K562 (cell line): ENCODE data around the gene ZNF428. TPM values are rescaled to one million over a fixed set of nuclear protein-coding genes. Genes with fewer than 3 reads are reported as not detected.
A peak's percentile ranks its signal among the peaks of the same experiment; 100 is the strongest.

Experiments
- ATAC-seq: fragments of 200-7000 bp; cut with Tn5 transposase; 3 replicates; pipeline ENCODE4 v1.9.1; 2020; ENCODE audit warnings: moderate library complexity
- BruUV-seq: library from RNA; stranded (reverse); fragments of 400-500 nt; replicated peaks from 2 replicates; lab custom pipeline; 2021; lab: Mats Ljungman, UMichigan
- CTCF ChIA-PET: fragments of 300-600 bp; formaldehyde crosslinking; extraction: SDS; loops from one replicate; lab custom pipeline; 2021; ENCODE audit warnings: low intra/inter-chr PET ratio; lab: Yijun Ruan, JAX
- POLR2A ChIA-PET: fragments of 300-600, 350-650 bp; sonication (Branson Sonifier 250); formaldehyde crosslinking; extraction: SDS; loops from one replicate; lab custom pipeline; 2021; ENCODE audit warnings: antibody characterized with exemption, inconsistent platforms; lab: Yijun Ruan, JAX
- DNase-seq, 4 experiments: peaks; one replicate each; pipeline versions ENCODE4 v3.0.0 to v3.0.0-alpha.2; 2011 to 2018; ENCODE audit warnings: low spot score in 3 of 4, mixed read lengths in 3 of 4; ENCODE audit errors: extremely low read depth in 1 of 4
- FAIRE-seq: peaks from 2 replicates; lab custom pipeline; 2011; peaks lifted over from hg19 to GRCh38; lab: Jason Lieb, UNC
- H2AFZ ChIP-seq: 2 replicates; pipeline ENCODE4 v1.6.0; 2011; ENCODE audit warnings: low read depth, low read length, control low read depth, inconsistent platforms
- H3K27ac ChIP-seq: fragments of 200-600 bp; 3 replicates; pipeline ENCODE4 v1.8.0; 2011; ENCODE audit warnings: low read depth, mild to moderate bottlenecking, control low read depth, inconsistent platforms, low read length, moderate library complexity, mixed read lengths; ENCODE audit errors: extremely low read depth
- H3K27me3 ChIP-seq, 2 experiments: fragments of 300-600 bp in 1 of 2; 2 replicates in 1 of 2; 3 replicates in 1 of 2; pipeline versions ENCODE4 v1.6.0 to v1.8.0; 2011; ENCODE audit warnings: inconsistent platforms in 2 of 2, low read length in 2 of 2, mild to moderate bottlenecking in 1 of 2, mixed read lengths in 1 of 2, moderate library complexity in 1 of 2; ENCODE audit not compliant: control insufficient read depth in 2 of 2, insufficient read depth in 2 of 2
- H3K36me3 ChIP-seq: fragments of 300-600 bp; 3 replicates; pipeline ENCODE4 v1.8.0; 2011; ENCODE audit warnings: mild to moderate bottlenecking, low read length, inconsistent platforms; ENCODE audit not compliant: control insufficient read depth, insufficient read depth
- H3K4me1 ChIP-seq, 2 experiments: fragments of 200-600 bp in 1 of 2; replicated peaks in 1 of 2; 2 replicates in 1 of 2; 3 replicates in 1 of 2; pipeline versions ENCODE4 v1.5.1 to v1.8.0; 2011; ENCODE audit warnings: inconsistent platforms in 2 of 2, low read length in 2 of 2, mild to moderate bottlenecking in 1 of 2, mixed read lengths in 1 of 2, moderate library complexity in 1 of 2; ENCODE audit not compliant: control insufficient read depth in 2 of 2, insufficient read depth in 2 of 2
- H3K4me2 ChIP-seq: 2 replicates; pipeline ENCODE4 v1.6.1; 2011; ENCODE audit warnings: low read length, control low read depth, inconsistent platforms, mixed read lengths; ENCODE audit not compliant: insufficient read depth
- H3K4me3 ChIP-seq: fragments of 200-600 bp; sonication (generic), shearing (Covaris generic); 2 replicates; pipeline ENCODE4 v1.5.1; 2016; ENCODE audit warnings: control low read depth, inconsistent platforms
- H3K79me2 ChIP-seq: fragments of 200-600 bp; 3 replicates; pipeline ENCODE4 v1.8.0; 2011; ENCODE audit warnings: low read length, inconsistent platforms; ENCODE audit not compliant: control insufficient read depth, insufficient read depth
- H3K9ac ChIP-seq, 2 experiments: 2 replicates each; pipeline versions ENCODE4 v1.6.0 to v1.6.1; 2011; ENCODE audit warnings: low read depth in 2 of 2, low read length in 2 of 2, control low read depth in 1 of 2, inconsistent platforms in 1 of 2, mild to moderate bottlenecking in 1 of 2, mixed read lengths in 1 of 2; ENCODE audit not compliant: insufficient read depth in 1 of 2
- H3K9me1 ChIP-seq: one replicate; pipeline ENCODE4 v1.6.0; 2011; ENCODE audit warnings: inconsistent platforms, mild to moderate bottlenecking, low read length, moderate library complexity; ENCODE audit not compliant: control insufficient read depth, insufficient read depth
- H3K9me3 ChIP-seq: replicated peaks from 2 replicates; pipeline ENCODE4 v1.5.1; 2011; ENCODE audit warnings: low read depth, low read length, inconsistent platforms; ENCODE audit not compliant: control insufficient read depth, insufficient read depth
- H4K20me1 ChIP-seq: replicated peaks from 2 replicates; pipeline ENCODE4 v1.6.1; 2011; ENCODE audit warnings: low read length, inconsistent platforms, mixed read lengths; ENCODE audit not compliant: control insufficient read depth, insufficient read depth
- AFF1 ChIP-seq, 2 experiments: fragments of 450-650 bp; IDR thresholded peaks; 2 replicates each; pipeline ENCODE4 v1.6.1; 2018; ENCODE audit warnings: mild to moderate bottlenecking in 2 of 2, low read depth in 1 of 2; ENCODE audit not compliant: partially characterized antibody in 2 of 2
- ARID1B ChIP-seq: fragments of 450-650 bp; IDR thresholded peaks from 2 replicates; pipeline ENCODE4 v1.6.1; 2016; ENCODE audit warnings: antibody characterized with exemption, mild to moderate bottlenecking, inconsistent platforms
- CEBPG ChIP-seq, 3 experiments: fragments of 200-800 bp in 1 of 3; sonication (Bioruptor generic) in 1 of 3; sonication (generic) in 1 of 3; formaldehyde crosslinking in 1 of 3; IDR thresholded peaks in 2 of 3; conservative IDR thresholded peaks in 1 of 3; 2 replicates each; pipeline versions ENCODE4 v1.6.1 to v1.8.0; 2016 to 2022; ENCODE audit warnings: missing compliant biosample characterization in 2 of 3, missing genetic modification characterization in 2 of 3, mild to moderate bottlenecking in 1 of 3, missing genetic modification reagents in 1 of 3
- CTBP1 ChIP-seq: fragments of 450-650 bp; IDR thresholded peaks from 2 replicates; pipeline ENCODE4 v1.6.1; 2016; ENCODE audit warnings: borderline replicate concordance
- HCFC1 ChIP-seq: IDR thresholded peaks from 2 replicates; pipeline ENCODE4 v1.6.1; 2012; ENCODE audit warnings: low read depth, low read length, improper control_type of control experiment
- HDAC6 ChIP-seq: IDR thresholded peaks from 2 replicates; pipeline ENCODE4 v1.6.1; 2012; ENCODE audit warnings: low read depth, mild to moderate bottlenecking, control low read depth, inconsistent platforms, low read length, moderate library complexity
- KLF10 ChIP-seq: fragments of 250-450 bp; sonication (Bioruptor Pico); IDR thresholded peaks from 2 replicates; pipeline ENCODE4 v1.6.1; 2021; ENCODE audit warnings: matching md5 sums
- MTF1 ChIP-seq: fragments of 250-450 bp; sonication (Bioruptor Pico); IDR thresholded peaks from 2 replicates; pipeline ENCODE4 v1.9.0; 2021; ENCODE audit warnings: moderate library complexity, mild to moderate bottlenecking, inconsistent platforms, borderline replicate concordance
- NBN ChIP-seq: fragments of 450-650 bp; IDR thresholded peaks from 2 replicates; pipeline ENCODE4 v1.6.1; 2016; ENCODE audit warnings: low read depth, mild to moderate bottlenecking
- RFX5 ChIP-seq: IDR thresholded peaks from 2 replicates; pipeline ENCODE4 v1.6.1; 2011; ENCODE audit warnings: low read depth, mild to moderate bottlenecking, improper control_type of control experiment, low read length
- ZNF143 ChIP-seq: sonication (generic); formaldehyde crosslinking; IDR thresholded peaks from 2 replicates; pipeline ENCODE4 v1.9.0; 2022; ENCODE audit warnings: mild to moderate bottlenecking, missing genetic modification reagents
- ZNF589 ChIP-seq: fragments of 200-800 bp; sonication (Bioruptor generic); IDR thresholded peaks from 2 replicates; pipeline ENCODE4 v1.6.1; 2016; ENCODE audit warnings: low read depth, missing genetic modification characterization, missing compliant biosample characterization
- WGBS: fragments of 100-300 bp; shearing (Covaris generic); methylation state at CpG from one replicate; pipeline ENCODE4 v1.1.6; 2016; ENCODE audit warnings: low coverage, mixed read lengths; ENCODE audit not compliant: insufficient coverage; ENCODE audit errors: missing lambda C conversion rate; 5-methylcytosine and 5-hydroxymethylcytosine counted together
- in situ Hi-C: fragments of 300-500 bp; cut with MboI; formaldehyde crosslinking; loops from 4 replicates; pipeline ENCODE4 v1.15.0; 2018; ENCODE audit warnings: inconsistent platforms, mixed read lengths
- intact Hi-C: fragments of 100-400 bp; cut with micrococcal nuclease; formaldehyde crosslinking; loops from 2 replicates; pipeline ENCODE4 v1.14.2; 2022
- polyA plus RNA-seq, 8 experiments: library from polyadenylated mRNA; depleted of rRNA in 4 of 8; stranded (reverse) in 5 of 8; unstranded in 3 of 8; fragments of >200 nt; fragmentation: Nextera tagmentation in 2 of 8; fragmentation: Illumina TruSeq in 1 of 8; extraction: Ambion mirVana in 2 of 8; extraction: Trizol in 1 of 8; gene quantifications; 2 replicates each; pipeline versions ENCODE4 v1.2.1 to v1.2.3, GENCODE V29; 2011 to 2014; ENCODE audit warnings: inconsistent platforms in 1 of 8, missing spikeins in 1 of 8
- total RNA-seq, 7 experiments: library from RNA; depleted of rRNA in 6 of 7; stranded (reverse); fragments of >200 nt in 6 of 7; fragmentation: Illumina TruSeq in 2 of 7; extraction: Trizol in 2 of 7; gene quantifications; 2 replicates each; pipeline versions ENCODE4 v1.2.1 to v1.2.3, GENCODE V29; 2011 to 2021; ENCODE audit warnings: low replicate concordance in 1 of 7
- TF ChIP-seq, protein P1 (sequence below): sonication (generic); formaldehyde crosslinking; IDR thresholded peaks from 2 replicates; pipeline ENCODE4 v1.8.1; 2023; ENCODE audit warnings: mild to moderate bottlenecking, missing genetic modification reagents
- TF ChIP-seq, protein P2 (sequence below): fragments of 250-450 bp; sonication (Bioruptor Pico); IDR thresholded peaks from 2 replicates; pipeline ENCODE4 v1.8.0; 2022; ENCODE audit warnings: inconsistent platforms, mild to moderate bottlenecking, moderate library complexity, borderline replicate concordance

ZNF428 gene
- total and polyA plus RNA-seq, 9 of the 15 experiments (the other 6 are each of a cell fraction or from before 2014, with no cell fraction given) = 0.15 to 85.7 (median 15.9) TPM

- POLR2A ChIA-PET = interaction anchor here (0.7 to 1.2 kb wide), 3 partner anchors 9 to 308 kb away, joined by 3 read pairs; no protein-coding TSS in a partner anchor
- FAIRE-seq (peak; percentile 63), ATAC-seq (peak; percentile 52; the same call in 2 of the 3 replicates), DNase-seq (peak in 1 of 4 experiments; percentile 26)
- CTCF ChIA-PET = no interaction called here
- no peak overlapping the region for H3K4me2 ChIP-seq
- no peaks in the 10 kb centered on the region; the same call in 1 of the 2 replicates for H3K9me3 ChIP-seq
- H3K79me2 ChIP-seq = no peaks in the 10 kb centered on the region
- no peaks in the 10 kb centered on the region for H3K36me3 ChIP-seq
- BruUV-seq = no TSS peak
- H3K27ac ChIP-seq = no peak overlapping the region
- H3K9me1 ChIP-seq = no peaks in the 10 kb centered on the region
- peaks cover 9% of the 10 kb centered on the region in 2 experiments for H3K27me3 ChIP-seq
- intact Hi-C loops (no loop called here), in situ Hi-C loops (no loop called here)
- H2AFZ ChIP-seq = no peak overlapping the region
- no peaks in the 10 kb centered on the region for H4K20me1 ChIP-seq
- H3K4me1 ChIP-seq = peaks cover 9 to 17% of the 10 kb centered on the region in 2 experiments; a peak in 3 of 5 replicates
- no peak overlapping the region for H3K9ac ChIP-seq
- 0% methylated on average over 2 of the region's 2 CpGs for WGBS
- no peak overlapping the region for H3K4me3 ChIP-seq
- TF ChIP-seq MTF1 (no peak), ZNF143 (CRISPR knock-in tag) (0 out of 2 replicates have a peak, but pooled peaks have one; percentile 34), CTBP1 (peak; percentile 41; the same call in 1 of the 2 replicates), CEBPG (CRISPR knock-in tag; IDR thresholded peaks at IDR 0.05) (no peak), CEBPG (tag; conservative IDR thresholded peaks at IDR 0.05 in 1 of 2, IDR thresholded peaks at IDR 0.05 in 1 of 2) (no peak), KLF10 (CRISPR knock-in tag) (no peak), ZNF589 (CRISPR knock-in tag) (no peak), HDAC6 (no peak), RFX5 (no peak), AFF1 (IDR thresholded peaks at IDR 0.05; ENCODE audit: low read depth in 1 of 2, partially characterized antibody in 2 of 2) (peak in 1 of 2 experiments; percentile 90), ARID1B (no peak), HCFC1 (peak; percentile 43), NBN (no peak)
- TF ChIP-seq, protein P1, sequence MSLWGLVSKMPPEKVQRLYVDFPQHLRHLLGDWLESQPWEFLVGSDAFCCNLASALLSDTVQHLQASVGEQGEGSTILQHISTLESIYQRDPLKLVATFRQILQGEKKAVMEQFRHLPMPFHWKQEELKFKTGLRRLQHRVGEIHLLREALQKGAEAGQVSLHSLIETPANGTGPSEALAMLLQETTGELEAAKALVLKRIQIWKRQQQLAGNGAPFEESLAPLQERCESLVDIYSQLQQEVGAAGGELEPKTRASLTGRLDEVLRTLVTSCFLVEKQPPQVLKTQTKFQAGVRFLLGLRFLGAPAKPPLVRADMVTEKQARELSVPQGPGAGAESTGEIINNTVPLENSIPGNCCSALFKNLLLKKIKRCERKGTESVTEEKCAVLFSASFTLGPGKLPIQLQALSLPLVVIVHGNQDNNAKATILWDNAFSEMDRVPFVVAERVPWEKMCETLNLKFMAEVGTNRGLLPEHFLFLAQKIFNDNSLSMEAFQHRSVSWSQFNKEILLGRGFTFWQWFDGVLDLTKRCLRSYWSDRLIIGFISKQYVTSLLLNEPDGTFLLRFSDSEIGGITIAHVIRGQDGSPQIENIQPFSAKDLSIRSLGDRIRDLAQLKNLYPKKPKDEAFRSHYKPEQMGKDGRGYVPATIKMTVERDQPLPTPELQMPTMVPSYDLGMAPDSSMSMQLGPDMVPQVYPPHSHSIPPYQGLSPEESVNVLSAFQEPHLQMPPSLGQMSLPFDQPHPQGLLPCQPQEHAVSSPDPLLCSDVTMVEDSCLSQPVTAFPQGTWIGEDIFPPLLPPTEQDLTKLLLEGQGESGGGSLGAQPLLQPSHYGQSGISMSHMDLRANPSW (CRISPR knock-in tag) = no peak
- TF ChIP-seq, protein P2, sequence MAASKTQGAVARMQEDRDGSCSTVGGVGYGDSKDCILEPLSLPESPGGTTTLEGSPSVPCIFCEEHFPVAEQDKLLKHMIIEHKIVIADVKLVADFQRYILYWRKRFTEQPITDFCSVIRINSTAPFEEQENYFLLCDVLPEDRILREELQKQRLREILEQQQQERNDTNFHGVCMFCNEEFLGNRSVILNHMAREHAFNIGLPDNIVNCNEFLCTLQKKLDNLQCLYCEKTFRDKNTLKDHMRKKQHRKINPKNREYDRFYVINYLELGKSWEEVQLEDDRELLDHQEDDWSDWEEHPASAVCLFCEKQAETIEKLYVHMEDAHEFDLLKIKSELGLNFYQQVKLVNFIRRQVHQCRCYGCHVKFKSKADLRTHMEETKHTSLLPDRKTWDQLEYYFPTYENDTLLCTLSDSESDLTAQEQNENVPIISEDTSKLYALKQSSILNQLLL (CRISPR knock-in tag) = no peak
Observed at GRCh38 chr19:43641333-43641732, 21.9 kb upstream of the ZNF428 start.
